GM21576 (cell line): ENCODE measurements around the gene NOX5.

Source experiments
- ATAC-seq: cut with Tn5 transposase; IDR thresholded peaks from one replicate; pipeline ENCODE4 v1.9.1; 2021; ENCODE audit warnings: mild to moderate bottlenecking, moderate library complexity; ENCODE audit not compliant: unreplicated experiment

The NOX5 gene

DNA sequence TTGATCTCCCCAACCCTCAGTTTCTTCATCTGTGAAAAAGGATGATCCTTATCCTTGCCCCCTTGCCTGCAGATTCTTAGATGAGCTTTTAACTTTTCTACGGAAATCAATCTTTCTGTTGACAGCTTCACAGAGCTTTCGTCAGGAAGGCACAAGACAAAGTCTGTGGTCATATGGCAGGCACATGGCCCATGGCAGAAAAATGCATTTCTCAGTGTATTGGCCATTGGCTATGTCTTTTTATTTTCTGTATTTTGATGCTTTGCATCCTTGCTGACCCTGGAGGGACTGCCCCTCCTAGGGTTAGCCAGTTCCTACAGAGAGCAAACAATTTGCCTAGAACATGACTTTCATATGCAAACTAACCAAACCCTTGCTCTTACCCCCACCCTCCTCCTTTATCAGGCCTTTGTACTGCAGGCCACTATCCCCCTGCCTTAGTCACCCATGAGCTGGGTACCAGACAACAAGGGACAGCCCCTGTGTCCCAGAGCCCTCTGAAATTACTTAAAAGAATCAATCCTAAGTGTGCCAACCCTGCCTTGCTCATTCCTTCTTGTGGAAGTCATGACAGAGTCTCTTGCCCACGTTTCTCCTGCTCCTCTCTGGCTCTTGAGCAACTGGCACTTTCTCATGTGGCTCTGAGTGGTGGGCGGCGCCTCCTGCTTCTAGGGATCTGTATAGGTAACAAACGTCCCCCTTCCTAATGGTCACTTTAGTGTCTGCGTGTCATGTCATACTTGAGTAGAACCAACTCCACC, 24.1 kb upstream of the NOX5 start:
- no peak for ATAC-seq

DNA sequence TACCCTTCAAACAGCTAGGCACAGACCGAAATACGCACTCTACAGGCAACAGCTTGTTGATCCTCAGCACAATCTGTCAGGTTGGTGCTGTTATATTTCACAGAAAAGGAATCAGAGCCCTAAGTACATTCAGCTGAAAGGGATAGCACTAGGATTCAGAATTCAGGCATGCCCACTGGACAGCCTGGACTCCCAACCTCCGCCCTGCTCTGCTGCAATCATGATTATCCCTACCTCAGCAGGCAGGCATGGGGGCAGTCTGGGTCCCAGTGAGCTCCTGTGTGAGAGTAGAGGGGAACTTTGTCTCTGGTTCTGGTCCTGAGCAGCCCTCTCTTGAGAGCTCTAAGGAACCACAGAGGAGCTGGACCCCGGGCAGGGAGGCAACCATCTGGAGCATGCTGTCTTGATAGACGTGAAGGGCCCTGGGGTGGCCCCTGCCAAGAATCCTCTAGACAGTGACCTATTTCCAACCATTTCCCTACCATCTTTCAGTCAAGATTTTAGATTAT, 23.4 kb upstream of the NOX5 start:
- ATAC-seq = no peak

DNA sequence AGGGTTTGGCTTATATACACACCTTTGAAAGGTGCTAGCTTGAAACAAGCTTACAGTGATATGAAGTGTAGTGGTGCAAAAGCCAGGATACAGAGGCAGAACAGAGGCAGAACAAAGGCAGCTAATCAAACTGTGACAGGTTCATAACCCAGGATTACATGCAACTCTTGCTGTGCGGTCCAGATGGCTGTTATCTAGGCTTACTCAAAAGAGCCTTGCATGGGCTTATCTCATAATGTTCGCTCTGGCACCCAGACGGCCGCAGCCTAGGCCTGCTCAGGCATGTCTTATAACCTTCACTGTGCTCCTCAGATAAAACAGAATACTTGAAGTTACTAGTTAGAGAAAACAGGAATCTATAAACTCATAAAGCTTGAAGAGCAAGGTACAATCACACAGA, 22.8 kb upstream of the NOX5 start:
- ATAC-seq = no peak

DNA sequence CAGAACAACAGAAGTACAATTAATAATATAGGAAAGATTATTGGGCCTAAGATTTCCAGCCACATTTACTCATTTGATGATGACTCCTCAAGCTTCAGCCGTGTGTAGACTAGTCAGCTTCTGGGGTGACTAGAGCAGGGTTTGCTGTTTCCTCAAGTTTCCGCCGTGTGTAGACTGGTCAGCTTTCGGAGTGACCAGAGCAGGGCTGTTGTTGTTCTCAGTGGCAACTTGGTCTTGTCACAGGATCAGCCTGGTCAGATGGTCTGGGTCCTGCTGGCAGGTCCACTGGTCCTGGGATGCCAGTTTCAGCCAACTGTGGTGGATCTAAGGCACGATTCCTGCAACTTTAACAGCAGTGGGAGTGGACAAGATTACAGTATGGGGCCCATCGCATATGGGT, 21.8 kb upstream of the NOX5 start:
- ATAC-seq = no peak

DNA sequence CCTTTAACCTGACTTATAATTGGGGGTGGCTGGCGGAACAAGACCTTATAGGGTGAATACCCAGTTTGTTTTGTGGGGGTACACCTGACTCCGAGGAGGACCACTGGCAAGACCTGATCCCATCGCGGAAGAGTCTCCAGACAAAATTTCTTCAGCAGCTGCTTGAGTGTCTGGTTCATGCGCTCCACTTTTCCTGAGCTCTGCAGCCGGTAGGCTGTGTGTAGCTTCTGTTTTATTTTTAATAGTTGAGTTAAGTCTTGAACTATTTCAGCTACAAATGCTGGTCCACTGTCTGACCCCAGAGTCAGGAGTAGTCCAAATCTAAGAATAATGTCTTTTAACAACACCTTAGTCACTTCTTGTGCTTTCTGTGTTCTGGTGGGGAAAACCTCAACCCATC, 21.2 kb upstream of the NOX5 start:
- ATAC-seq = no peak

DNA sequence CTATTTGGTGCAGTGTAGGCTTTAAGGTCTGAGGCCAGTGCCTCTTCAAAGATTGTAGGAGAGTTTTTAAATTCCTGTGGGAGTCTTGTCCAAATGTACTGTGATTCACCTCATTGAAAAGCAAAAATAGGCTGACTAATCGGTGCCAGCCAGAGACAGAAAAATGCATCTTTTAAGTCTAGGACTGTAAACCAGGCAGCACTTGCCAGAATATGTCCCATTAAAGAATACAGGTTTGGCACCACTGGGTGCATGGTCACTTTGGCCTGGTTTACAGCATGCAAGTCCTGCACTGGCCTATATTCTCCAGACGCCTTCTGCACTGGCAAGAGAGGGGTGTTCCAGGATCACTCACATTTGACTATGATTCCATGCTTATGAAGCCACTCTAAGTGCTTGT, 20.3 kb upstream of the NOX5 start:
- no peak for ATAC-seq

DNA sequence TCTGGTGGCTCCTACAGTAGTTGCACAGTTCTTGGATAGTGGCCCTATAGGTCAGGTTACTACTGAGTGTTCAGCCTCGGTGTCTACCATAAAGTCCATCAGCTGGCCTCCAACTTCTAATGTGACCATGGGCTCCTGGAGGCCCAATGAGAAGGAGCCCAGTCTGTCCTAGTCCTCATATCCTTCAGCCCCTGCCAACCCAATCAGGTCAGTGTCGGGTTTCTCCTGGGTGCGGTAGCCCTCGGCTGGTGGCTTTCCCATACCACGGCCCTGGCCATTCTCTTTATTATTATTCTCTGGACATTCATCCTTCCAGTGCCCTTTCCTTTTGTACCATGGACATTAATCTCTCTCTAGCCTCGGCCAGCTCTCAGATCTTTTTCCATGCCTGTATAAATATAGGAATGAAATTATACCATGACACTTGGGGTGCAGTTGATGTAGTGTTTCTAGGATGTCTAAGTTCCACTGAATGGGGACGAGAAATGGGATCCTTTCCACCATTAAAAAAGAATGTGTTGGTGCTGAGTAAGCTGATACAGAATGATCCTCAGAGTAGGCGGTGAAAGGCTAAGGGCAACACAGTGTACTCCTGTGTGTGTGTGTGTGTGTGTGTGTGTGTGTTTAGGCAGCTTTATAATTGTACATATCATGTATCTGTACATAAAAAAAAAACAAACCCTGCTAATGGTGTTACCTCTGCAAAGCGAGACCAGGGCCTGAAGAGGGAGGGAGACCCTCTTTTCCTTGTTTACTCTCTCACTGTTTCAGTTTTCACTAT, 19.3 kb upstream of the NOX5 start:
- no peak for ATAC-seq

DNA sequence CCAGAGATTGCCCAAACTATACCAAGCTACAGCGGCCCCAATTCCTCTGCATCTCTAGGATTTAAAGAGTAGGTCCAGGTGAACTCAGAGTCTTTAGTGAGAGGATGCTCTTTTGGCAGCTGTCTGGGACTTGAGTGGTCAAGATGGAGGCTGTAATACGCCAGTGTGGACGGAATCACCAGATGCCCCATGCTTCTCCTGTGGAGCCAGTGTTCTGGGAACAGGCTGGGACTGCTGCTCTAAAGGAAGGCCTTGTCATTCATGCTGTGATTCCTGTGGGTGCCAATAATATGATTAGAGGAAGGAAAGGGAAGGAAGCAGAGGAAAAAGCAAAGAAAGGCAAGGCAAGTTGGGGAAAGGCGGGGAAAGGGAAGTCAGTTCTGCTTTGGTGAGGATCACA, 17.4 kb upstream of the NOX5 start:
- no peak for ATAC-seq

DNA sequence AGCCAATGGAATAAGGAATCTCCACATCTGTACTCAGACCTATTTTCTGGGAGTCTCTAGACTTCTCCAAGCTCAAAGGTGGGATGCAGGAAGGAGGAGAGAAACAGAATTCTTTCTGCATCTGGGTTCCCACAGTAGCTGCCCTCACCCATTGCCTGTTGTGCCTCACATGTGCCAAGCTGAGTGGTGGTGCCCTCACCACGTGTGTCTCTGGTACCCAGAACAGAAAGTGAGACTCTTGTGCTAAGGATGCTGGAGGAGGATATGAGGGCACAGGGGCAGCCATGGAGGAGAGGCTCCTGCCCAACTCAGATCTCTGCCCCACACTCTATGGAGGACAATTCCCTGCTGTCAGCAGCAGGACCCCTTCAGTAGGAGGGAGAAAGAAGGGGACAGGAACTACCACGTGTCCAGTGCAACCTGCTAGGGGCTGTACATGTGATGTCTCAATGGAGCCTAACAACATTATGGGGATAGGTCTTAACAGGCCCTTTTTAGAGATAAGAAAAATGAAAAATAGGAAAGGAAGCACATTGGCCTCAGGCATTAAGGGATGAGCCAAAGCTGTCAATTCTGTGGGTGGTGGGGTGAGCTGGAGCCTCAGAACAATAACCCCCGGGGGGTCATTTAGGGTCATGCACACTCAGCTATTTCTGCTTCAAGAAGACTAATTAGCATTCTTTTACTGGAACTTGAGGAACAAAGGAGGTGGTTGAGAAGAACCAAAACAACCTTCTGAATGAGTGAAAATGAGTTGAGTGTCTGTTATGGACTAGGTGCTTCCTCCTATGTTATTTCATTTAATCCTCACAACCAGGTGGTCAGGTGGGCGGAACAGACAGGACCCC, 16.3 kb upstream of the NOX5 start:
- no peak for ATAC-seq

DNA sequence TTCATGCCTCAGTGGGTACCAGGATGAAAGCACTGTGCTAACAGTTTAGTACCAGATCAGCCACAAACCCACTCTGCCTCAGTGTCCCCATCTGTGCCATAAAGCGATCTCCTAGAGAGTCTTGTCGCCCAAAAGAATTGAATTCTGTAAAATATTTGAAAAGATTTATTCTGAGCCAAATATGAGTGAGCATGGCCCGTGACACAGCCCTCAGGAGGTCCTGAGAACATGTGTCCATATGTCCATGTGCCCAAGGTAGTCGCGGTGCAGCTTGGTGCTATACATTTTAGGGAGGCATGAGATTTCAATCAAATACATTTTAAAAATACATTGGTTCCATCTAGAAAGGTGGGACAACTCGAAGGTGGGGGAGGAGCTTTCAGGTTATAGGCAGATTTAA, 15.4 kb upstream of the NOX5 start:
- no peak for ATAC-seq

DNA sequence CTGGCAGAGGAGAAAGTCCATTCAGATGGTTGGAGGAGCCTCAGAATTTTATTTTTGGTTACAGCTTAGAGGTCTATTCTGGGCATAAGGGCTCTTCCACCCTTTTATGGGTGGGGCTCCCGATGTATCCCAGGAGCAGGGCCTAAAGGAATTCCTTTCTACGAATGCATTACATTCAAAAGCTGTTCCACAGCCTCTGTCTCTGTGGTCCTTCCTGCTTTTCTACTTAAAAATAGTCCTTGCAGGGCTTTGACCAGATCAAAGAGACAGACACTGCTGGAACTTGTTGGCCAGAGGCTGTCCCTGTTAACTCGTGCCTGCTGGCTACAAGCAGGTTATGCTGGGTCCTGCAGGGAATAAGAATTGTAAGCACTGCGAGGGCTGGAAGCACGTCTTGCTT, 14.4 kb upstream of the NOX5 start:
- ATAC-seq = no peak

DNA sequence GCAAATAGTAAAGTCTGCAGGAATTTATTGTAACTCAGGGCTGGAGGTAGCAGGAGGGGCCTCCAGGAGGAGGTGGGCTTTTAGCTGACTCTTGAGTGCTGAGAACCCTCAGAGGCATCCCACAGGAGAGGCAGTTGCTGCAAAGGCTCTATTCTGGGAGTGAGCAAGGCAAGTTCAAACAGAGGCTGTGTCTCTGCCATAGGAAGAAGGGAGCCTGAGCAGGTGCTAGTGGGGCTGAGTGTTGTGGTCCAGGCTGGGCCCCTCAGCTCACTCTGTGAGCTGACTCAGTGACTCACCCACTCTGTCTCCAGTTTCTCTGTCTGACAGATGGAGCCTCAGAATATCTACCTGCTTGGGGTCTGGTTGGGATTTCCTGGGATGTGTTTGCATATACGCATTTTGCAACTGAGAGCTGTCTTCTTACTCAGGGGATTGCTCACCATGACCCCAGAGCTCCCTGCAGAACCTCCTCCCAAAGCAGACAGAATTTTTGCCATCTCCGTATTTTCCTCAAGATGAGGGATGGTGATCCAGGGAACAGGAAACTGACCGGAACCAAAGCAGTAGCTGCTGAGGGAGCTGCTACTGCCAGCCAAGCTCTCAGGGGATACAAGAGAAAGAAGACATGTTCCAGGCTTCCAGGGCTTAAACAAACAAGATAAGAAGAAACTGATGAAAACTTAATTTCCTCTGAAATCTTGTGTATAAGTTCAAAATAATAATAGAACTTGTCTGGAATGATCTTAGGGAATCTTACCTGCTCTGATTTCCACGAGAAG, 13.6 kb upstream of the NOX5 start:
- no peak for ATAC-seq

DNA sequence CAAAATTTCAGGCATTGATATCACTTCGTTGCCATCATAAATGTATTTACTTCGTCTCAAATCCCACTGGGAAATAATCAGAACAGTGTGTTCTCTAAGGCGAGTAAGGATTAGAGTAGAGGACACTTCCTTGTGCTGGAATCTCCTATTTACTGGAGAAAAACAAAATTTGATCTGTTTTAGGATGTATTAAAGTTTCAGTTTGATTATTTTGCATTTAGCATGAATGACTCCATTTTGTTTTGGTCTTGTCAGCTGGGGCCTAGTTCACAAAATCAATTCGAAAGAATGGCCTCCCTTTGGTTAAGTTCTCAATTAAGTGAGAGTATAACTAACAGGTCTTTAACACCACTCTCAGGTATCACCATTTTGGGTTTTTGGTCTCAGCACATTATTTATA, 11.7 kb upstream of the NOX5 start:
- no peak for ATAC-seq

DNA sequence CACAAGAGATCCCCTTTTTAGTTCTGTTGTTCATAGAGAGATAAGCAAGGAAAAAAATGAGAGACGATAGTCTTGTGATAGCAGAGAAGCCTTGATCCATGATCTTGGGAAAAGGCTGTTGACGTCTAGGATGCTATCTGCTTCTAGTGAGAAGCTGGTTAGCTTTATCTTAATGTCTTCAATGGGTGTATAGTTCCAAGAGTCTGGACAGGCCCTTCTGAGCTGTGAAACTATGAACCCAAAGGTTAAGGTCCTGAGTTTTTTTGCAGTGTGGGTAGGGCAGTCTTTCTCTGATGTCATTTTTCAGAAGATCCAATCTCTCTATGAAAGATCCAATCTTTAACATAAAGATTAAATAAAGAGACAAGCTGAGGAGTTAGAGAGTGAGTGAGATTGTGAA, 10.5 kb upstream of the NOX5 start:
- no peak for ATAC-seq

DNA sequence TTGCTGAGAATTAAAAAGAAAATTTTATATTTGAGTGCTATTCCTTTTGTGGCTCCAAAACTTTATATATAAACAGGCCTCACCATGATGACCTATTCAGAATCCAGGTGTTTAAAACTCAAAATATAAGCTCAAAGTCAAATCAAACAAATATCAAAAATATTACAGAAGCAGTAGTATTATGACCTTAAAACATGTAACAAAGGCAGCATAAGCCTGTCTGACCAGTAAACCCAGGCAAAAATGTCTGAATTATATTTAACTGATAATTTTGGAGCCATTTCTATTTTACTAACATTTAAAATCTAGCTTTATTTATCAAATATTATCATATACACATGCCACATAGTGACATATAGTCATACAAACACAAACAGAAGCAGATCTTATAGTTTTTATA, 6.4 kb upstream of the NOX5 start:
- no peak for ATAC-seq

DNA sequence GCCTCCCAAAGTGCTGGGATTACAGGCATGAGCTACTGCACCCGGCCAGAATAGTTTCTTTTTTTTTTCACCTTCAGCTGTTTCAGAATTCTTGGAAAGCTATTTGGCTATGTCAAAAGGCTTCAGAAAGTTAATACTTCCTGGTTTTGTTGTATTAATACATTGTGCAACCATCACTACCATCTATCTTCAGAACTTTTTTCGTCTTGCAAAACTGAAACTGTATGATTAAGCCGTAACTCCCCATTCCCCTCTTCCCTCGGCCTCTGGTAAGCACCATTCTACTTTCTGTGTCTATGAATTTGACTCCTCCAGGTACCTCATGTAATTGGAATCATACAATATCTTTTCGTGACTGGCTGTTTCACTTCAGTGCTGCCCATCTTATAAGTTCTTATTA, 5.2 kb upstream of the NOX5 start:
- ATAC-seq = no peak

DNA sequence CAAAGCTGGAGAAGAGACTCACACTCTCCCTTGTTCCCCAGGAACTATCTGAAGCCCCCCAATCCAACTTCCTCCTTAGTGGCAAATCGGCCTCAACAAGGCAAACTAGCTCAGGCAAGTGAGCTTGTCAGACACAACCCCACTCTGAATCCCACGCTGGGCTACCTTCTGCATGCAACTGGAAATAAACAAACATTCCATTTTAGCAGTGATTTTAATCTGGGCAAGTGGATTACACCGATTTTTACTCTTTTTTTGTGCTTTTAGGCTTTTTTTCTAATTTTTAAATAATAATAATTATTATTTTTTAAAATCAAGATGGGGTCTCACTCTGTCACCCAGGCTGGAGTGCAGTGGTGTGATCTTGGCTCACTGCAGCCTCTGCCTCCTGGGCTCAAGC, 2.9 kb upstream of the NOX5 start:
- no peak for ATAC-seq

DNA sequence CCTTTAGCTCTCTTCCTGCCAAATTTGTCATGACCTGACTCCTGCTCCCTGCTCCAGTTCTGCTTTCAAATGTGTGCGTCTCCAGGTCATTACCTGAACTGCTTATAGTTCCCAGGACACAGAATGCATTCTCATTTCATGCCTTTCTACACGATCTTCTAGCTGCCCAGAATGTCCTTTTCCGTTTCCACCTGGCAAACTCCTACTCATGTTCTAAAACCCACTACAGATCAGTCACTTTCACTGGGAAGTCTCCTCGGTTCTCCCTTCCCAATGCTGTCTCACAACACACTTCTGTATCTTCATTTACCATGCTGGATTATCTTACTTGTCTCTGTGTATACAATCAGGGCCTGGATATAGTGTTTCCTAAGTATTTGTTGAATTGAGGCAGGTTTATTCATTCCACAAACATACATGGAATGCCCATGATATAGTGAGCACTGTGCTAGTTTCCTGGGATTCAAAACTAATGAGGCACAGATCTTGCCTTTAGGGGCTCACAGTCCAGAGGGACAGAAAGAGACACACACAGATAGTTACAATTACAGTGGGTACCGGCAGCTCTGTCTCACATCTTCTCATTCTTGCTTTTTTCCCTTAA, 1.6 kb upstream of the NOX5 start:
- ATAC-seq = no peak

DNA sequence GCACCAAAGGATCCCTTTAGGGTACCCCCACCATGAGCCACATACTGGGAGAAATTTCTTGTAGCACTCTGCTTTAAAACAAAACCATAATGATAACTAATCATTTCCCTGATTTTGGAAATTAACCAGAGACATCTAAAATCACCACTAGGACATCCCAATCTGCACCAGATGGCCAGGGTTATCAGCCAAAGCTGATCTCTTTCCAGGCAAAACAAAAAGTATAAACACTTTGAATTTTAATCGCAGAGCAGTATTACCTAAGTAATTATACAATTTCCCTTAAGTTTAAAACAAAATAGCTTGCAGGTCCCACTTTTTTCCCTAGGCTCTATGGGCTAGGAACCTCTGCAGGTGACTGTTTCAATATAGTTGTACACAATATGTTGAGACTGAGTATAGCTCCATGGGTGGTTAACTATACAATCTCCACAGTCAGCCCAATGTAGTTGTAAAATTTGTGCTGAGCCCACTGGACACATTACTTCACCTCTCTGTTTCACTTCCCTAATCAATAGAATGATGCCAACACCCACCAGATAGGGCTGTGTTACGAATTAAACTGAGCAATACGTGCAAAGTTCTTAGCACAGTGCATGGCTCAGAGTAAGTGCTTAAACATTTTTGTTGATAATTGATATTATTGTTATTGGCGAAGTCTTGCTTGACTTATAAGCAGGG, 629 bp upstream of the NOX5 start:
- ATAC-seq = no peak

DNA sequence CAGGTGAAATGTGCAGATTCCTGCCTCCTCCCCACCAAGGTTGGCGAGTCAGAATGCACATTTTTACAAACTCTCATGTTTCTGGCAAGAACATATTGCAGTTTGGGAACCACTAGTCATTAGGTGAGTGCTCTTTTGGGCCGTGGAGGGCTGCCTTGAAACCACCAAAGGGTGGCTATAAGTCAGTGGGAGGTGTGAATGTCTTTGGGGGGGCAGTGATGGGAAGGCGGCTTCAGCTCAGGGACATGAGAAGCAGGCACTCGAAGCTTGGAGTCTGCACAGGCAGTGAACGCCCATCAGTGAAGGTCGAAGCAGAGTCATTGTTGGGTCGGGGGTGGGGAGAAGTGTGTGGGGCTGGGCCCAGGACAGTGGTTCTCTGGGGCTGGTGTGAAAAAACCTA, 1.1 kb downstream of the NOX5 start:
- no peak for ATAC-seq
